Measurements from ENCODE around the gene ZBED2.

DNA sequence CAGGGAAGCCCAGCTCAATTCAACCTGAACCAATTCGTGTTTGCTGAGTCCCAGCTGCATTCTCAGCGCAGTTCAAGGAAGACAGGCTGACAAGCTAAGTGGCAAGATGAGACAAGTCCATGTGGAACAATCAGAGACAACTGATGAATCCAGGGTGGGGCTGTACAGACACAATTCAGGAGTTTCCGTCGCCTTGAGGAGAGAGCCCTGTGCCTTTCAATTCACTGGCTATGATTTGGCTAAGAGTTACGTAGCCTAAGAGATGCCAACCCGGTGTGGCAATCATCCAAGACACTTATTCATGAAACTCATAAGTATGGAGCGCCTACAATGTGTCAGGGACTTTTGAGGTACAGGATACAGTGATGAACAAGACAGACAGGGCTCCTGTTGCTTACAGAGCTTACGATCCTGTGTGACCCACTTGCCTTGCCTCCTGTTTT is 15.5 kb upstream of the ZBED2 start:
- TF ChIP-seq, protein P1, sequence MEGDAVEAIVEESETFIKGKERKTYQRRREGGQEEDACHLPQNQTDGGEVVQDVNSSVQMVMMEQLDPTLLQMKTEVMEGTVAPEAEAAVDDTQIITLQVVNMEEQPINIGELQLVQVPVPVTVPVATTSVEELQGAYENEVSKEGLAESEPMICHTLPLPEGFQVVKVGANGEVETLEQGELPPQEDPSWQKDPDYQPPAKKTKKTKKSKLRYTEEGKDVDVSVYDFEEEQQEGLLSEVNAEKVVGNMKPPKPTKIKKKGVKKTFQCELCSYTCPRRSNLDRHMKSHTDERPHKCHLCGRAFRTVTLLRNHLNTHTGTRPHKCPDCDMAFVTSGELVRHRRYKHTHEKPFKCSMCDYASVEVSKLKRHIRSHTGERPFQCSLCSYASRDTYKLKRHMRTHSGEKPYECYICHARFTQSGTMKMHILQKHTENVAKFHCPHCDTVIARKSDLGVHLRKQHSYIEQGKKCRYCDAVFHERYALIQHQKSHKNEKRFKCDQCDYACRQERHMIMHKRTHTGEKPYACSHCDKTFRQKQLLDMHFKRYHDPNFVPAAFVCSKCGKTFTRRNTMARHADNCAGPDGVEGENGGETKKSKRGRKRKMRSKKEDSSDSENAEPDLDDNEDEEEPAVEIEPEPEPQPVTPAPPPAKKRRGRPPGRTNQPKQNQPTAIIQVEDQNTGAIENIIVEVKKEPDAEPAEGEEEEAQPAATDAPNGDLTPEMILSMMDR (IDR thresholded peaks at IDR 0.05), result no peak
- TF ChIP-seq POLR2A (IDR thresholded peaks at IDR 0.05), result no peak
